Stimulated activated naive B cell treated with anti-CD40 and anti-IgM and Interleukin-4, amounts not matched to agents 10 μg/mL and 1 μg/mL and 100 μg/mL, for 72 hours (primary cell): ENCODE measurements around the gene CYTH2.

Experiments used
- ATAC-seq, 2 donors: fragments of 150-1000 bp; cut with Tn5 transposase; replicated peaks; 2 replicates each; pipeline ENCODE4 v1.10.0; 2021; ENCODE audit warnings: moderate library complexity in 1 of 2
- DNase-seq: peaks from one replicate; pipeline ENCODE4 v3.0.0; 2021
- H3K27ac Mint-ChIP-seq: one replicate; pipeline ENCODE4 v1.8.0; 2022; ENCODE audit warnings: mild to moderate bottlenecking, mixed read lengths
- H3K27me3 Mint-ChIP-seq, 2 donors: one replicate each; pipeline ENCODE4 v1.8.0; 2022; ENCODE audit warnings: mixed read lengths in 2 of 2
- H3K36me3 Mint-ChIP-seq, 2 donors: one replicate each; pipeline ENCODE4 v1.8.0; 2022; ENCODE audit warnings: mixed read lengths in 2 of 2, mild to moderate bottlenecking in 1 of 2
- H3K4me1 Mint-ChIP-seq, 2 donors: one replicate each; pipeline ENCODE4 v1.8.0; 2022; ENCODE audit warnings: mixed read lengths in 2 of 2, mild to moderate bottlenecking in 1 of 2
- H3K4me3 Mint-ChIP-seq, 2 donors: one replicate each; pipeline ENCODE4 v1.8.0; 2022; ENCODE audit warnings: mild to moderate bottlenecking in 2 of 2, mixed read lengths in 2 of 2, moderate library complexity in 1 of 2
- H3K9me3 Mint-ChIP-seq, 2 donors: one replicate each; pipeline ENCODE4 v1.8.0; 2022; ENCODE audit warnings: mixed read lengths in 2 of 2, mild to moderate bottlenecking in 1 of 2

CYTH2 gene

GRCh38 chr19:48445606-48446481 lies 23.3 kb upstream of the CYTH2 start, which contains the start of gene GRWD1:
TSS of gene GRWD1 (plus strand) at chr19:48445983. CDS start at chr19:48446006, 23 bp downstream.
- H3K27me3 Mint-ChIP-seq, result peaks cover 19 to 26% of the 10 kb centered on the region in 2 donors
- peak; percentile 92 for DNase-seq
- H3K36me3 Mint-ChIP-seq, result peaks cover 17 to 32% of the 10 kb centered on the region in 2 donors
- peak; percentile 92 to 94 for ATAC-seq
- peaks cover 26 to 48% of the 10 kb centered on the region in 2 donors for H3K4me1 Mint-ChIP-seq
- peak within 1 kb of the TSS; percentile 98 for H3K27ac Mint-ChIP-seq
- no peaks in the 10 kb centered on the region for H3K9me3 Mint-ChIP-seq
- H3K4me3 Mint-ChIP-seq, result peak within 1 kb of the TSS; percentile 91 to 98

- H3K9me3 Mint-ChIP-seq, result no peaks in the 10 kb centered on the region
- H3K36me3 Mint-ChIP-seq, result peaks cover 22 to 39% of the 10 kb centered on the region in 2 donors
- ATAC-seq (no peak), DNase-seq (no peak)
- peak overlapping the region; percentile 98 for H3K27ac Mint-ChIP-seq
- peak overlapping the region; percentile 91 to 98 for H3K4me3 Mint-ChIP-seq
- H3K4me1 Mint-ChIP-seq, result peaks cover 26 to 51% of the 10 kb centered on the region in 2 donors
- peaks cover 16 to 19% of the 10 kb centered on the region in 2 donors for H3K27me3 Mint-ChIP-seq
Observed at GRCh38 chr19:48446579-48446978, 22.6 kb upstream of the CYTH2 start.

GRCh38 chr19:48448563-48448962 lies 20.6 kb upstream of the CYTH2 start:
- H3K9me3 Mint-ChIP-seq, result no peaks in the 10 kb centered on the region
- ATAC-seq, result no peak
- H3K4me1 Mint-ChIP-seq, result peaks cover 22 to 52% of the 10 kb centered on the region in 2 donors
- H3K27me3 Mint-ChIP-seq, result peaks cover 7 to 9% of the 10 kb centered on the region in 2 donors
- no peak overlapping the region for H3K4me3 Mint-ChIP-seq
- peaks cover 30 to 48% of the 10 kb centered on the region in 2 donors for H3K36me3 Mint-ChIP-seq
- DNase-seq, result no peak
- H3K27ac Mint-ChIP-seq, result no peak overlapping the region

- no peak overlapping the region for H3K4me3 Mint-ChIP-seq
- DNase-seq (no peak), ATAC-seq (no peak)
- no peak overlapping the region for H3K27ac Mint-ChIP-seq
- H3K4me1 Mint-ChIP-seq, result peaks cover 19 to 51% of the 10 kb centered on the region in 2 donors
- H3K36me3 Mint-ChIP-seq, result peaks cover 38 to 60% of the 10 kb centered on the region in 2 donors
- H3K27me3 Mint-ChIP-seq, result no peaks in the 10 kb centered on the region
- H3K9me3 Mint-ChIP-seq, result no peaks in the 10 kb centered on the region
Observed at GRCh38 chr19:48450441-48450840, 18.7 kb upstream of the CYTH2 start.

- Mint-ChIP-seq H3K4me1 (peaks cover 19 to 55% of the 10 kb centered on the region in 2 donors), H3K27me3 (no peaks in the 10 kb centered on the region), H3K4me3 (no peak overlapping the region), H3K36me3 (peaks cover 37 to 62% of the 10 kb centered on the region in 2 donors), H3K9me3 (no peaks in the 10 kb centered on the region), H3K27ac (no peak overlapping the region)
- ATAC-seq, result no peak
- DNase-seq, result no peak
Observed at GRCh38 chr19:48450863-48451262, 18.3 kb upstream of the CYTH2 start.

GRCh38 chr19:48451624-48452023 lies 17.5 kb upstream of the CYTH2 start:
- Mint-ChIP-seq H3K4me1 (peaks cover 19 to 55% of the 10 kb centered on the region in 2 donors), H3K36me3 (peaks cover 38 to 63% of the 10 kb centered on the region in 2 donors), H3K4me3 (no peak overlapping the region), H3K27ac (no peak overlapping the region), H3K9me3 (no peaks in the 10 kb centered on the region), H3K27me3 (no peaks in the 10 kb centered on the region)
- DNase-seq (no peak), ATAC-seq (no peak)

DNA sequence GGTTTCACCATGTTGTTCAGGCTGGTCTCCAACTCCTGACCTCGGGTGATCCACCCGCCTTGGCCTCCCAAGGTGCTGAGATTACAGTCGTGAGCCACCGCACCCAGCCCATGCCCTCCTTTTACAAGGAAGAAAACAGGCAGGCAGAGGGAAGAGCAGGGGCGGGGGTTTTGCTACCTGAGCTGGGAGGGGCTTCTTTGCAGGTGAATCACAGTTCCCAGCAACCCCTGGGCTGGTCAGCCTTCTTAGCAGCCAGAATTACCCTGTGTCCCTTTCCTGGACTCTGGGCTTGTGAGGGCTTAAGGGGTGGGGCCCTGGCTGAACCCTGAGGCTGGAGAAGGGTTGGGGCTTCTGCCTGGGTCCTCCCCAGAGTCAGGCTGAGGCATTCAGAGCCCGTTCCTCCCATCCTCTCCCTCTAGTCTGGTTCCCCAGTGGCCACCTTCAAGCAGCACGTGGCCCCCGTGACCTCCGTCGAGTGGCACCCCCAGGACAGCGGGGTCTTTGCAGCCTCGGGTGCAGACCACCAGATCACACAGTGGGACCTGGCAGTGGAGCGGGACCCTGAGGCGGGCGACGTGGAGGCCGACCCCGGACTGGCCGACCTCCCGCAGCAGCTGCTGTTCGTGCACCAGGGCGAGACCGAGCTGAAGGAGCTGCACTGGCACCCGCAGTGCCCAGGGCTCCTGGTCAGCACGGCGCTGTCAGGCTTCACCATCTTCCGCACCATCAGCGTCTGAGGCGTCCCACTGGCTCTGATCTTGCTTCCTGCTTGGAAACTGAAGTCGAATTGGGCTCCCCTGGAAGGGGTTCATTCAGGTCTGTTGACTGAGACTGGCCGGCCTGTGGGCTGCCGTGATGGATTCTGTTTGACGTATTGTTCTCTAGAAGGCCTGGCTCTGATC lies 16.6 kb upstream of the CYTH2 start:
- Mint-ChIP-seq H3K4me3 (no peak overlapping the region), H3K27ac (no peak overlapping the region), H3K27me3 (no peaks in the 10 kb centered on the region), H3K36me3 (peaks cover 44 to 68% of the 10 kb centered on the region in 2 donors), H3K9me3 (no peaks in the 10 kb centered on the region), H3K4me1 (peaks cover 19 to 48% of the 10 kb centered on the region in 2 donors)
- DNase-seq (no peak), ATAC-seq (no peak)

GRCh38 chr19:48454150-48454730 lies 14.9 kb upstream of the CYTH2 start:
- H3K27ac Mint-ChIP-seq, result peak overlapping the region; percentile 31
- no peaks in the 10 kb centered on the region for H3K27me3 Mint-ChIP-seq
- peaks cover 39 to 66% of the 10 kb centered on the region in 2 donors for H3K36me3 Mint-ChIP-seq
- H3K9me3 Mint-ChIP-seq, result no peaks in the 10 kb centered on the region
- DNase-seq, result no peak
- ATAC-seq, result no peak
- peaks cover 10 to 37% of the 10 kb centered on the region in 2 donors for H3K4me1 Mint-ChIP-seq
- no peak overlapping the region for H3K4me3 Mint-ChIP-seq

DNA sequence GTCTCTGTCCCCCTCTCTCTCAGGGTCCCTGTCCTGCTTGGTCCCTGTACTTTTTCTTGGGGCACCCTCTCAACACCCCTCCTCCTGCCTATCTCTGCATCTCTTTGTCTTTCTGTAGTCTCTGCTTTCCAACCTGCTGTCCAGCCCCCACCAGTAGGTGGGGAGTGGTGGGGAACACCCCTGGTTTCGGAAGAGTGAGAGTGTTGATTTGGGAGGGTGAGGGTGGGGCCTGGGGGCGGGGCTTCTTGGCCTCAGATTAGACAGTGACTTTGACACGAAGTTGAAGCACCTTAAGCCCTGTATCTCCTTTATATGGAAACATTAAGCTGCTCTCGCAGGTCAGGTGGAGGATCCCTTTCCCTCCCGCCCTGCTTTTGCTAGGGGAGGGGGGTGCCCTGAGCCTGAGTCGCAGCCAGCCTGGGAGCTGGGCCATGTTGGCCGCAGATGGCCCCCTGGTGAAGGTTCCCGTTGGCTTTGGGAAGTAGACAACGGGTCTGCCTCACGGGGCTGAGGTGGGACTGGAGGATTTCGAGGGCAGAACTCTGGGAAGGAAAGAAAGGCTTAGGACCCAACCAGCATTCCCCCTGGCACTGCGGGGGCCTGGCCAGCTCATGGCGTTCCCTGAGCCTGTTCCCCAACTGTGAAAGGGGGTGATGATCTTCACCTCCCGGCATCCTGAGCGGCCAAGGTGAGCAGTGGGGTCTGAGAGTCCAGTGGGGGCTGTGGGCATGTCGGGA lies 13.8 kb upstream of the CYTH2 start, which contains the start of gene KCNJ14:
TSS of gene KCNJ14 (plus strand) at position 404 of the 737 bp plus-strand sequence. CDS start 6,151 bp downstream, outside the sequence.
- no peak within 1 kb of the TSS for H3K4me3 Mint-ChIP-seq
- H3K27me3 Mint-ChIP-seq, result no peaks in the 10 kb centered on the region
- DNase-seq (no peak), ATAC-seq (no peak)
- H3K9me3 Mint-ChIP-seq, result no peaks in the 10 kb centered on the region
- H3K4me1 Mint-ChIP-seq, result peaks cover 10 to 34% of the 10 kb centered on the region in 2 donors
- H3K27ac Mint-ChIP-seq, result peak within 1 kb of the TSS; percentile 62
- peaks cover 35 to 64% of the 10 kb centered on the region in 2 donors for H3K36me3 Mint-ChIP-seq

DNA sequence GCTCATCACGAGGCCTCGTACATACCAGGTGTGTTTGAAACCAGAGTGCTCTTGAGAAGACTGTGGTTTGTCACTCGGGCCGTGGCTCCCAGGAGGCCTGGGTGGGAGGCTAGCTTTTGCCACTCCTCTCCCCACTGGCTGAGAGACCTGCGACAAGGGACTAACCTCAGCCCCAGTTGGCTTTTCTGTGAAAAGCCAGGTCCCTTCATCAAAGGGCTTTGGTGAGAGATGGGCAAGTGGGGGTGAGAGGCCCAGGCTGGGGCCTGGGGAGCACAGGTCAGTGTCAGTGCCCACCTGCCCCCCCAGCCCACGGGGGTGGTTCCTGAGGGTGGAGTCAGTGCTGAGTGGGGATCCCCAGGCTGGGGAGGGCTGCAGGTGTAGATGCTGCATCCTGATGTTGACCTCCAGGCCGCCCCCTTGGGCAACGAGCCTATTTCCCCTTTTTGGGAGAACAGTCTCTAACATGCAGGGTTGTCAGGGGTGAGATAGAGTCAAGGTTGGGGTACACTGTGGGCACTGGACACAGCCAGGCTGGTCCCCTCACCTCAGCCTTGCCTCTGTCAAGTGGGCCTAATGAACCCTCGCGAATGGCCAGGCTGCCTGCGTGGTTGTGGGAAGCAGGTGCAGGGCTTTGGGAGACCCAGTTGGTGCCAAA lies 13.1 kb upstream of the CYTH2 start:
- Mint-ChIP-seq H3K27ac (peak overlapping the region; percentile 62), H3K4me3 (no peak overlapping the region), H3K4me1 (peaks cover 10 to 34% of the 10 kb centered on the region in 2 donors), H3K9me3 (no peaks in the 10 kb centered on the region), H3K27me3 (no peaks in the 10 kb centered on the region), H3K36me3 (peaks cover 35 to 62% of the 10 kb centered on the region in 2 donors)
- DNase-seq (no peak), ATAC-seq (peak in 1 of 2 donors; percentile 21)

DNA sequence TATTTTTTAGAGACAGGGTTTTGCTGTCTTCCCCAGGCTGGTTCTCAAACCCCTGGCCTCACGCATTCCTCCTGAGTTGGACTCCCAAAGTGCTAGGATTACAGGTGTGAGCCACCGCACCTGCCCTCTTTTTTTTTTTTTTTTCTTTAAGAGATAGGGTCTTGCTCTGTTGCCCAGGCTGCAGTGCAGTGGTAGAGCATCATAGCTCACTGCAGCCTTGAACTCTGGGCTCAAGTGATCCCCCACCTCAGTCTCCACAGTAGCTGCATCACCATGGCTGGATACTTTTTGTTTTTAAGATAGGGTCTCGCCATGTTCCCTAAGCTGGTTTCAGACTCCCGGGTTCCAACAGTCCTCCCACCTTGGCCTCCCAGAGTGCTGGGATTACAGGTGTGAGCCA lies 12.3 kb upstream of the CYTH2 start:
- Mint-ChIP-seq H3K36me3 (peaks cover 27 to 59% of the 10 kb centered on the region in 2 donors), H3K4me1 (peaks cover 10 to 28% of the 10 kb centered on the region in 2 donors), H3K27me3 (no peaks in the 10 kb centered on the region), H3K27ac (no peak overlapping the region), H3K9me3 (no peaks in the 10 kb centered on the region), H3K4me3 (no peak overlapping the region)
- no peak for DNase-seq
- ATAC-seq, result no peak

DNA sequence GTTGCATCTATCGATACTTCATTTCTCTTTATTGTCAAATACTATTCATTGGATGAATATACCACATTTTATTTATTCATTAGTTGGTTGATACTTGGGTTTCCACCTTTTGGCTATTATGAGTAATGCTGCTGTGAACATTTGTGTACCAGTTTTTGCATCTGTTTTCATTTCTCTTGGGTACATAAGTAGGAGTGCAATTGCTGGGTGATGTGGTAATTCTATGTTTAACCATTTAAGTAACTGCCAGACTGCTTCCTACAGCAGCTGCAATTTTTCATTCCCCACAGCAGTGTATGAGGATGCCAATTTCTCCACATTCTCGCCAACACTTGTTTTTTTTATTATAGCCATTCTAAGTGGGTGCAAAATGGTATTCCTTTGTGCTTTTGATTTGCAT lies 11.2 kb upstream of the CYTH2 start:
- H3K9me3 Mint-ChIP-seq, result peaks cover 0 to 1% of the 10 kb centered on the region in 2 donors
- H3K27ac Mint-ChIP-seq, result no peak overlapping the region
- no peak overlapping the region for H3K4me3 Mint-ChIP-seq
- no peaks in the 10 kb centered on the region for H3K27me3 Mint-ChIP-seq
- H3K4me1 Mint-ChIP-seq, result peaks cover 12 to 23% of the 10 kb centered on the region in 2 donors
- DNase-seq (no peak), ATAC-seq (no peak)
- H3K36me3 Mint-ChIP-seq, result peaks cover 30 to 58% of the 10 kb centered on the region in 2 donors

DNA sequence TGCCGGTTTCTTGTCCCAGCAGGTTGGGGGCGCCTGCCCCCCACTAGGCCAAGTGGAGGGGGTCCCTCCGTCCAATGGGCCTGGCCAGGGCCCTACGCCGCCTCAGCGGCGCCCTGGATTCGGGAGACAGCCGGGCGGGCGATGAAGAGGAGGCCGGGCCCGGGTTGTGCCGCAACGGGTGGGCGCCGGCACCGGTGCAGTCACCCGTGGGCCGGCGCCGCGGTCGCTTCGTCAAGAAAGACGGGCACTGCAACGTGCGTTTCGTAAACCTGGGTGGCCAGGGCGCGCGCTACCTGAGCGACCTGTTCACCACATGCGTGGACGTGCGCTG lies 7.6 kb upstream of the CYTH2 start:
- H3K9me3 Mint-ChIP-seq, result peaks cover 0 to 1% of the 10 kb centered on the region in 2 donors
- H3K4me3 Mint-ChIP-seq, result no peak overlapping the region
- peaks cover 0 to 2% of the 10 kb centered on the region in 2 donors for H3K4me1 Mint-ChIP-seq
- no peaks in the 10 kb centered on the region for H3K27me3 Mint-ChIP-seq
- ATAC-seq, result no peak
- DNase-seq, result no peak
- H3K36me3 Mint-ChIP-seq, result peaks cover 27 to 51% of the 10 kb centered on the region in 2 donors
- H3K27ac Mint-ChIP-seq, result no peak overlapping the region
